ENCODE data around the gene KCNG2.

DNA sequence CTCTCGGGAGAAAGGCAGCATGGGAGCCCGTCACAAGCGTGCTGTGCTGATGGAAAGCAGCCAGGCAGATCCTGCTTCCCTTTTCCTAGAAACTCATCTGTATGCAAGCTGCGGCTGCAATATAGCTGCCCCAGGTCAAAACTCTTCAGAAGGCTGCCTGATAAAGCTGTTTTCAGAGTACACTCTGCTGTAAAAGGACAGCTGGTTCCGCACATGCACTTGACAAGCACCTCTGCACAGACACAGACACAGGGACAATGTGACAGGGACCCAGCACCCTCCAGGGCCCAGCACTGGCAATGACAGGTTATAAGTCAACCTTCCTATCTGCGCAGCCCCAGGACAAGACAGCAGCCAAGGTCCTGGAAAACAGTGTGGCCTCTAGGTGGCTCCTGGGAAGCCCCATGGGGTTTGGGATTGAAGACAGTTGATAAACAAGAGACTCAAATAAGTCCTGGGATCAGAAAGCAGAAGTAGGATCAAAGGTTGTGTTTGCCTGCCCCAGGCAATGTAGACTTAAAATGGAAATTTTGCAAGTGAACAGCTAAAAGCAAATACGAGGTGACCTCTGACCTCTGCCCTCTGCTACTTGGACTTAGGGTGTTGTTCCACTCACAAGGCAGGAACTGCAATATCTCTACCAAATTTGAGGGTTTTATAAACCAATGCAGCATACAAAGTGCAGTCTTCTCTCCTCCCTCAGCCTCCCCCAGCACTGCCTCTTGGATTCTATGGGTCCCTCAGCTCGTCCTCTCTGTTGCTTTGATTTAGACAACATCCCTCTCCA lies 136.8 kb downstream of the KCNG2 start:
- TF ChIP-seq, protein P1, sequence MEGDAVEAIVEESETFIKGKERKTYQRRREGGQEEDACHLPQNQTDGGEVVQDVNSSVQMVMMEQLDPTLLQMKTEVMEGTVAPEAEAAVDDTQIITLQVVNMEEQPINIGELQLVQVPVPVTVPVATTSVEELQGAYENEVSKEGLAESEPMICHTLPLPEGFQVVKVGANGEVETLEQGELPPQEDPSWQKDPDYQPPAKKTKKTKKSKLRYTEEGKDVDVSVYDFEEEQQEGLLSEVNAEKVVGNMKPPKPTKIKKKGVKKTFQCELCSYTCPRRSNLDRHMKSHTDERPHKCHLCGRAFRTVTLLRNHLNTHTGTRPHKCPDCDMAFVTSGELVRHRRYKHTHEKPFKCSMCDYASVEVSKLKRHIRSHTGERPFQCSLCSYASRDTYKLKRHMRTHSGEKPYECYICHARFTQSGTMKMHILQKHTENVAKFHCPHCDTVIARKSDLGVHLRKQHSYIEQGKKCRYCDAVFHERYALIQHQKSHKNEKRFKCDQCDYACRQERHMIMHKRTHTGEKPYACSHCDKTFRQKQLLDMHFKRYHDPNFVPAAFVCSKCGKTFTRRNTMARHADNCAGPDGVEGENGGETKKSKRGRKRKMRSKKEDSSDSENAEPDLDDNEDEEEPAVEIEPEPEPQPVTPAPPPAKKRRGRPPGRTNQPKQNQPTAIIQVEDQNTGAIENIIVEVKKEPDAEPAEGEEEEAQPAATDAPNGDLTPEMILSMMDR (conservative IDR thresholded peaks at IDR 0.05; ENCODE audit: low read length), result no peak
- TF ChIP-seq EZH2phosphoT487 (IDR thresholded peaks at IDR 0.05; ENCODE audit: borderline replicate concordance, low read depth, low read length), result no peak

All from OCI-LY7 (cell line).